GM10266 (cell line): ENCODE results near the gene INPP4B.
A peak's percentile ranks its signal among the peaks of the same experiment; 100 is the strongest.

Experiments
- DNase-seq: peaks from one replicate; pipeline ENCODE4 v3.0.0; 2012; ENCODE audit errors: extremely low spot score
- TF ChIP-seq, protein P1 (sequence below): IDR thresholded peaks from 2 replicates; pipeline ENCODE4 v1.5.1; 2012; ENCODE audit warnings: mild to moderate bottlenecking, low read depth; ENCODE audit not compliant: control insufficient read depth, insufficient read depth; ENCODE audit errors: missing control alignments

The INPP4B gene

DNA sequence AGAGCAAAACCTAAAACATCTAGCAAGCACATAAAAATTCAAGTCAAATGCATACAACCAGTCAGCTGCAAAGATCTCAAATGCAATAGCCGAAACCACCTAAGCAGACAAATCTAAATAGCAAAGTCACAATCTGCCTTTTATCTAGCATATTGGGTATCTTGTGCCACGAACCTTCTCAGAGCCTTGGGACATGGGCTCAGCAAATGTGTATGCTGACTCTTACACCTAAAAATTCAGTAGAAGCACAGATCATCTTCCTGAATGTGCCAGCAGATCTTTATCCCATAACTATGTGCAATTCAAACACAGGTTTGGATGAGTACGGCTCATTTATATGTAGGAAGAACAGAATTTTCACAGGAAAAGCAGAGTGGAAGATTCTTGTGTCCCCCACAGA lies 492.1 kb downstream of the INPP4B start:
- TF ChIP-seq, protein P1, sequence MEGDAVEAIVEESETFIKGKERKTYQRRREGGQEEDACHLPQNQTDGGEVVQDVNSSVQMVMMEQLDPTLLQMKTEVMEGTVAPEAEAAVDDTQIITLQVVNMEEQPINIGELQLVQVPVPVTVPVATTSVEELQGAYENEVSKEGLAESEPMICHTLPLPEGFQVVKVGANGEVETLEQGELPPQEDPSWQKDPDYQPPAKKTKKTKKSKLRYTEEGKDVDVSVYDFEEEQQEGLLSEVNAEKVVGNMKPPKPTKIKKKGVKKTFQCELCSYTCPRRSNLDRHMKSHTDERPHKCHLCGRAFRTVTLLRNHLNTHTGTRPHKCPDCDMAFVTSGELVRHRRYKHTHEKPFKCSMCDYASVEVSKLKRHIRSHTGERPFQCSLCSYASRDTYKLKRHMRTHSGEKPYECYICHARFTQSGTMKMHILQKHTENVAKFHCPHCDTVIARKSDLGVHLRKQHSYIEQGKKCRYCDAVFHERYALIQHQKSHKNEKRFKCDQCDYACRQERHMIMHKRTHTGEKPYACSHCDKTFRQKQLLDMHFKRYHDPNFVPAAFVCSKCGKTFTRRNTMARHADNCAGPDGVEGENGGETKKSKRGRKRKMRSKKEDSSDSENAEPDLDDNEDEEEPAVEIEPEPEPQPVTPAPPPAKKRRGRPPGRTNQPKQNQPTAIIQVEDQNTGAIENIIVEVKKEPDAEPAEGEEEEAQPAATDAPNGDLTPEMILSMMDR, result no peak
- no peak for DNase-seq

DNA sequence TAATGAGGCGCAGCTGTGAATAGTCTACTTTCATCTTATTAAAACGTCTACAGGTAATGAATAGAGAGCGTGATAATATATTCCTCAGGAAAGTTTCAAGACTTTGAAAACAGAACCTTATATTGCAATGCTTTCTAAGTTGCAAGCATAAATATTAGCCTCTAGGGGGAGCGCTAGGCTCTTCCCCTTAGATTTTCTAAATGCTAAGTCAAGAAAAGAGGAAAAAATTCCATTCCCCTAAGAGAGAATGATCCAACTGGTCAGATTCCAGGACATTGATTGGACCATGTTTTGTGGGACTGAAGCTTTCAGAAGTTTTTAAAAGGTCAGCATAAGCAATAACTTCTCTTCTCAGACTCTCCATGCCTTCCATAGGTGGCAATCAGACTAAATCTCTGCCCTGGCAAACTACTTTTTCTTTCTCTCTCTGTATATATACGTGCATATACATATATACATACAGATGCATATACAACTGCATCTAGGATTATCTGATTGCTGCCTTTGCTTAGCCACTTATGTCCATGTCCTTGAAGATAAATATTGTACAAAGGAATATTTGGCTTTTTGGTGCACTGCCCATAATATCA lies 492.9 kb downstream of the INPP4B start:
- peak; percentile 2 for DNase-seq
- TF ChIP-seq, protein P1, result peak; percentile 69

DNA sequence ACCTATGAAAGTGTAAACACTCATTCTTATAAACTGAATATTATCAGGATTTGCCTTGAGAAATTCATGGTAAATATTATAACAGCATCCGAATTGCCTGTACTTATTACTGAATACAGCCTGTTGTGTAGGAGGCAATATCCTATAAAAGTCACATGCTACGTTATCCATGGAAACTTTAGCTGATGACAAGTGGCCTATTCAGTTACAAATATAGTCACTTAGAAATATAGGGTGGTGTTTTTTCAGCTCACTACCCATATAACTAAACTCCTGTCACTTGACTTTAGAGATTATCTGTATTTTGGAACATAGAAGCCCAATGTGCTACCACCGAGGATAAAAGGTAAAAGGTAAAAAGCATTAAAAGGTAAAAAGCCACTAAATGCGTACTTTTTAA lies 493.4 kb downstream of the INPP4B start:
- TF ChIP-seq, protein P1, result no peak
- DNase-seq, result no peak

DNA sequence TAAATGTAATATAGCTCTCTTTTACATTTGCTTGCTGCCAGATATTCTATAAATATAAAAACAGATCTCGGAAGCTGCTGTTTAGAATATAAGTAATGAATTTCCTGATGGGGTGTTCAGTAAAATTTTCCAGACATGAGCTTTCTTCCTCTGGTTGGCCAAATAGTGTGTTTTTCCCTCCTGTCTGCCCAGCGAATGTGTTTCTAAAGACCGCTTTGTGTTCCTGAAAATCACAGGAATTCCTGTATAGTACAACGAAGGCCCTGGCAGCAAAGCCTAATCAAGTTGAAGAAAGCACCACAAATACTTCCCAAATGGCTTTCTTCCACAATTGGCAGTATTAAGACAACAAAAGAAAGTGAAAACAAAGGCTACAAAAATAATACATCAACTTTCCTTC lies 494.1 kb downstream of the INPP4B start:
- TF ChIP-seq, protein P1, result no peak
- DNase-seq, result no peak

DNA sequence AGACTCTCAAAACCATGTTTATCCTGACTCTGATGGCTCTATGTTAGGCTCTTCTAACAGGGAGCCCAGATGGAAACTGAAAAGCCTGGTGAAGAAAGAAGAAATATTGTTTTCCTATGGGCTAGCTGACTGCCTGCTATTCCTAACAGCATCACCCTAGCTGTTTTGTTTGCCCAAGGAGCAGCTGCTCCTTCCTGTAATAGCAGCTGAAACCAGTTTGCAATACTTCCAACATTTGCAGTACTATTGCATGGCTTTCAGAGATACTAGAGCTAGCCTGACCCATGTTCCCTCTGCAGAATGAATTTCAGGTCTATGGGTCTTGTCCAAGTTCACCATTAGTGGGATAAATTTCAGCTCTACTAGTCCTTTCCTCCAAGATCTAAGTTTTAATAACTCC lies 495.2 kb downstream of the INPP4B start:
- DNase-seq, result no peak

DNA sequence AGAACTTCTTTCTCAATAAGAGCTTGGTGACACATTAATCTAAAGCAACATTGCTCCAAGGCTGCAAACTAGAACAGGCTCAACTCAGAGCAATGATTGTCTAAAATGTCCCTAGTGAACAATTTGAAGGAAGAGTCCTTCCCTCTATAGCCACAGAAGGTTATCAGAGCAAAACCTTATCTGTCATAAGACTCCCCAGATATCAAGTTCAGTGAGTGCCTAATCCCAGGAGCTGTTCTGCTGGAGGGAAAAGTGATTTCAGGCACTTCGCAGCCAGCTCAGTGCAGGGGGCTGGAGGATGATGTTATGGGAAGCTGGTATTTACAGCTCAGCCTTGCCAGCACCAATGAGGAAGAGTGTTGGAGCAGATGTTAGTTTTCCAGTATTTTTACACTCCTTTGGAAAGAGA lies 497.5 kb downstream of the INPP4B start:
- no peak for DNase-seq
- TF ChIP-seq, protein P1, result no peak

More for the DNA sequence above, 495.2 kb downstream of the INPP4B start:
- TF ChIP-seq, protein P1, result no peak

DNA sequence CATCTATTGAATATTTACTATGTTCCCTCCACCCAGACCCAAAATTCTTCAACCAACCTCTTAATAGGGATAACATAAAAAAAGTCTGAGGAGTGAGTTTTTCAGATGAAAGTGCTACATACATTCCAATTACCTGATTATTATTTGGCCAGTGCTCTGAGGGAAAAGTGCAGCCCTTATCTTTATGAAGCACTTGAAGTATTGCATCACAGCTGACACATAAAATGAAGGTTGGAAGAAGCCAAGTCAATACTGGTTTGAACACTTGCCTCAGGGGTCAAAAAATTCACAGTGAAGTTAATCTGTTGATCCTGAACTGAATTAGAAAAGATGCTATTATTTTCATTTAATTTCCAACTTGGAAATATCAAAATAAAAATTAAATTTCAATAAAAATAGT lies 498.9 kb downstream of the INPP4B start:
- DNase-seq, result no peak

More for the DNA sequence above, 498.9 kb downstream of the INPP4B start:
- TF ChIP-seq, protein P1, result no peak
